Loucy (cell line): ENCODE results near the gene BARX1.
"Not testable (repeated sequence)": the region's sequence is repeated elsewhere in the genome, so short reads cannot be mapped to it uniquely, and the experiment has no call there.

ENCODE experiments used
- H2AFZ ChIP-seq: fragments of 200-600 bp; sonication (generic); 2 replicates; pipeline ENCODE4 v1.6.0; 2016; ENCODE audit warnings: antibody characterized with exemption, mild to moderate bottlenecking, low read length, moderate library complexity
- H3F3A ChIP-seq: fragments of 200-600 bp; 2 replicates; pipeline ENCODE4 v1.6.0; 2016; ENCODE audit warnings: antibody characterized with exemption, low read depth, mild to moderate bottlenecking
- H3K27me3 ChIP-seq: fragments of 200-600 bp; sonication (generic); 2 replicates; pipeline ENCODE4 v1.6.1; 2014; ENCODE audit warnings: low read length, mild to moderate bottlenecking; ENCODE audit not compliant: insufficient read depth, poor library complexity, severe bottlenecking
- H3K36me3 ChIP-seq: fragments of 200-600 bp; sonication (generic); 2 replicates; pipeline ENCODE4 v1.6.1; 2016; ENCODE audit warnings: low read length; ENCODE audit not compliant: insufficient read depth
- H3K4me1 ChIP-seq: fragments of 200-600 bp; sonication (generic); 2 replicates; pipeline ENCODE4 v1.5.1; 2014; ENCODE audit warnings: low read length, mild to moderate bottlenecking; ENCODE audit not compliant: insufficient read depth, poor library complexity, severe bottlenecking
- H3K4me2 ChIP-seq: fragments of 200-600 bp; sonication (generic); 2 replicates; pipeline ENCODE4 v1.6.0; 2014; ENCODE audit warnings: antibody characterized with exemption, low read length, low read depth, mild to moderate bottlenecking; ENCODE audit not compliant: poor library complexity, severe bottlenecking
- H3K4me3 ChIP-seq: fragments of 200-600 bp; sonication (generic); 2 replicates; pipeline ENCODE4 v1.5.1; 2014; ENCODE audit warnings: low read length, mild to moderate bottlenecking, mixed read lengths; ENCODE audit not compliant: poor library complexity, severe bottlenecking
- H3K79me2 ChIP-seq: fragments of 200-600 bp; sonication (generic); 2 replicates; pipeline ENCODE4 v1.6.1; 2014; ENCODE audit warnings: low read length; ENCODE audit not compliant: insufficient read depth
- H3K9ac ChIP-seq: fragments of 200-600 bp; sonication (generic); 2 replicates; pipeline ENCODE4 v1.6.0; 2014; ENCODE audit warnings: mild to moderate bottlenecking, low read depth, low read length, moderate library complexity; ENCODE audit not compliant: poor library complexity, severe bottlenecking
- H3K9me2 ChIP-seq: fragments of 200-600 bp; sonication (generic); replicated peaks from 2 replicates; pipeline ENCODE4 v1.6.1; 2016; ENCODE audit warnings: low read depth, low read length, mixed read lengths
- H3K9me3 ChIP-seq: fragments of 200-600 bp; sonication (generic); 2 replicates; pipeline ENCODE4 v1.6.1; 2014; ENCODE audit warnings: mild to moderate bottlenecking, antibody characterized with exemption, low read length, low read depth; ENCODE audit not compliant: insufficient read depth
- H4K20me1 ChIP-seq: fragments of 200-600 bp; sonication (generic); 2 replicates; pipeline ENCODE4 v1.6.0; 2014; ENCODE audit warnings: antibody characterized with exemption, low read length, mild to moderate bottlenecking; ENCODE audit not compliant: insufficient read depth, poor library complexity, severe bottlenecking
- CTCF ChIP-seq: fragments of 200-600 bp; sonication (generic); conservative IDR thresholded peaks from 2 replicates; pipeline ENCODE4 v1.5.1; 2014; ENCODE audit warnings: mild to moderate bottlenecking, antibody characterized with exemption, low read length
- EZH2phosphoT487 ChIP-seq: fragments of 200-600 bp; IDR thresholded peaks from 2 replicates; pipeline ENCODE4 v1.6.1; 2018; ENCODE audit warnings: antibody characterized with exemption, mild to moderate bottlenecking, moderate library complexity, borderline replicate concordance

BARX1 gene

DNA sequence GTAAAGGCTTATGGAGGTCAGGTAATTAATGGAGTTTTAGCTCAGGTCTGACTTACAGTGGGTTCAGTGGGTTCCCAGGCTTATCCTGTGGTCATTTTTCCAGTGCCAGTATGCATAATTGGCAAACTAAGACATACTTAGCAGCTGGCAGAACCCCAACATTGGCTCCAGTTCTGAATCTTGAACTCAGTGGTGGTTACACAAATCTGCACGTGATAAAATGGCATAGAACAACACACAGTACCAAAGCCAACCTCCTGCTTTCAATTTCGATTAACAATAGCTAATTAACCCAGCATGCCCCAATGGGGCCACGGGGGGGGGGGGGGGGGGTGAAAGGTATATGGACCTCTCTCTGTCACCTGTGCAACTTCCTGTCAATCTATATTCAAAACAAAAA is 19.0 kb upstream of the BARX1 start:
- no peaks in the 10 kb centered on the region for H3K4me1 ChIP-seq
- H3K9ac ChIP-seq = no peak overlapping the region
- H3K27me3 ChIP-seq = no peaks in the 10 kb centered on the region
- H2AFZ ChIP-seq = no peak overlapping the region
- H3K4me3 ChIP-seq = no peak overlapping the region
- no peaks in the 10 kb centered on the region for H4K20me1 ChIP-seq
- no peaks in the 10 kb centered on the region for H3K36me3 ChIP-seq
- no peaks in the 10 kb centered on the region for H3F3A ChIP-seq
- no peaks in the 10 kb centered on the region for H3K9me3 ChIP-seq
- no peaks in the 10 kb centered on the region for H3K79me2 ChIP-seq
- no peak for TF ChIP-seq CTCF
- TF ChIP-seq EZH2phosphoT487 = no peak
- no peak overlapping the region for H3K4me2 ChIP-seq
- no peaks in the 10 kb centered on the region for H3K9me2 ChIP-seq

DNA sequence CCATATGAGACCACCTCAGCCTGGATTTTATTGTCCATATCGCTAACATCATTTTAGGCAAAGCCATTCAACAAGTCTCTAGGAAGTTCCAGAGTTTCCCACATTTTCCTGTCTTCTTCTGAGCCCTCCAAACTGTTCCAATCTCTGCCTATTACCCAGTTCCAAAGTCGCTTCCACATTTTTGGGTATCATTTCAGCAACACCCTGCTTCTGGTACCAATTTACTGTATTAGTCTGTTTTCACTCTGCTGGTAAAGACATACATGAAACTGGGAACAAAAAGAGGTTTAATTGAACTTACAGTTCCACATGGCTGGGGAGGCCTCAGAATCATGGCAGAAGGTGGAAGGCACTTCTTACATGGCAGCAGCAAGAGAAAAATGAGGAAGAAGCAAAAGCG is 17.5 kb upstream of the BARX1 start:
- not testable (repeated sequence) for H3K9ac ChIP-seq, H3K9me2 ChIP-seq, H3K79me2 ChIP-seq, H3K4me3 ChIP-seq, H3K36me3 ChIP-seq, H3K27me3 ChIP-seq, H3F3A ChIP-seq, H3K4me1 ChIP-seq, H3K9me3 ChIP-seq, H4K20me1 ChIP-seq, H3K4me2 ChIP-seq, H2AFZ ChIP-seq

GRCh38 chr9:93969328-93969661 is 14.1 kb upstream of the BARX1 start:
- Histone ChIP-seq H3K4me2 (no peak overlapping the region), H2AFZ (no peak overlapping the region), H3K9me3 (no peaks in the 10 kb centered on the region), H4K20me1 (no peaks in the 10 kb centered on the region), H3K4me1 (no peaks in the 10 kb centered on the region), H3F3A (no peaks in the 10 kb centered on the region), H3K27me3 (no peaks in the 10 kb centered on the region), H3K9ac (no peak overlapping the region), H3K9me2 (no peaks in the 10 kb centered on the region), H3K79me2 (no peaks in the 10 kb centered on the region), H3K36me3 (no peaks in the 10 kb centered on the region), H3K4me3 (no peak overlapping the region)
- no peak for TF ChIP-seq CTCF
- TF ChIP-seq EZH2phosphoT487 = no peak

GRCh38 chr9:93968451-93969327 is 13.5 kb upstream of the BARX1 start:
- Histone ChIP-seq H3K9ac (no peak overlapping the region), H3K27me3 (no peaks in the 10 kb centered on the region), H3K4me1 (no peaks in the 10 kb centered on the region), H3K36me3 (no peaks in the 10 kb centered on the region), H3K9me2 (no peaks in the 10 kb centered on the region), H3K4me2 (no peak overlapping the region), H3K4me3 (no peak overlapping the region), H3K9me3 (no peaks in the 10 kb centered on the region), H4K20me1 (no peaks in the 10 kb centered on the region), H3F3A (no peaks in the 10 kb centered on the region), H2AFZ (no peak overlapping the region), H3K79me2 (no peaks in the 10 kb centered on the region)
- TF ChIP-seq CTCF (no peak), EZH2phosphoT487 (no peak)
